Fibroblast of skin of right biceps (primary cell): ENCODE measurements around the gene TMEM273.

Source experiments
- DNase-seq: peaks from one replicate; pipeline ENCODE4 v3.0.0-alpha.2; 2013

Gene TMEM273

DNA sequence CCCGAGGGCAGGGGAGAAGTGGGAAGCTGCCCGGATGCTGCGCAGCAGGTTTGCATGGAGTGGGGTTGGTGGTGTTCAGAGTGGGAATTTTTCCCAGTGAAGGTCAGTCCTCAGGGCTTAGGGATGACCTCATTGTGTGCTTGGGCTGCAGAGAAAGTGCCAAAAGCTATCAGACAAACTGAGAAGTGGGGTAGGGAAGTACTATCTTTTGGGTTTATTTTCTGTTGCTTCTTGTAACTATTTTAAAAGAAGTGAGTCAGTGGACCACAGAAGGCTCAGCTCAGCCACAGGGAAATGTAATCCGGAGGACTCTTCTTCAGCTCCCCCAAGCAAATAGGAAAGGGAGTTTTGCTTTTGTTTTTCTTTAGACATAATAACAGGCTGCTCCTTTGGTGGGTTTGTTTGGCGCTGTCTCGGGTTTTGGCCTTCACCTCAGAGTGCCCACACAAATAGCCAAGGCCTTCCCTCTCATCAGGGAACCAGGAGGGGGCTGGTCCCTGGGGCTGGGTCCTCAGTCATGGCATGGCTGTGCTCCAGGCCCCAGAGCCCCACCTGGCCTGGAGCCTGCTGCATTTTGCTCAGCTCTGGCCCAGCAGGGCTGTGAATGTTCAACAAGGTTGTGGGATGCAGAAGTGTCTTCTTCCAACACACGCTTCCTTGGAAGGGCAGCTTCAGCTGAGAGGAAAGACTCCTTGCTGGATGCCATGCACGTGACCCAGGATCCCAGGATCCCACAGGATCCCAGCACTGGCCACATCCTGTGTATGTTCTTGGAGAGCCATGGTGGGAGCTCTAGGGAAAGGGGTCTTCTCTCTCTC lies 49.0 kb downstream of the TMEM273 start:
- peak; percentile 91 for DNase-seq

GRCh38 chr10:49138361-49138891 lies 49.8 kb downstream of the TMEM273 start:
- DNase-seq: peak; percentile 95

DNA sequence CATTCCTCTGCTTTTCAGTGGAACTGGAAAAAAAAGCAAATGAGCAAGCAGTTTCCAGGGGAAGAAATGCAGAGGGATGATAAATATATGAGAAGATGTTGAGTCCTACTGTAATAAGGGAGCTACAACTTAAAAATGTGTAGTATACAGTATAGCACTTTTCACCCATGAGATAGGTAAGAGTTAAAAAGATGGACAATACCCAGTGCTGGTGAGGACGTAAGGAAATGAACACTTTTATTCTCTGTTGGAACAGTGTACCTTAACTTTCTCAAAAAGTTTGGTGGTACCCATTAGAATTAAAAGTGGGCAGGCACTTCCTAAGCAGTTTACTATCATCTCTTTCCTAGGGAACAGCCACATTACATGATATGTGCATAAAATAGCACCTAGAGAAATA lies 51.7 kb downstream of the TMEM273 start:
- DNase-seq: no peak

DNA sequence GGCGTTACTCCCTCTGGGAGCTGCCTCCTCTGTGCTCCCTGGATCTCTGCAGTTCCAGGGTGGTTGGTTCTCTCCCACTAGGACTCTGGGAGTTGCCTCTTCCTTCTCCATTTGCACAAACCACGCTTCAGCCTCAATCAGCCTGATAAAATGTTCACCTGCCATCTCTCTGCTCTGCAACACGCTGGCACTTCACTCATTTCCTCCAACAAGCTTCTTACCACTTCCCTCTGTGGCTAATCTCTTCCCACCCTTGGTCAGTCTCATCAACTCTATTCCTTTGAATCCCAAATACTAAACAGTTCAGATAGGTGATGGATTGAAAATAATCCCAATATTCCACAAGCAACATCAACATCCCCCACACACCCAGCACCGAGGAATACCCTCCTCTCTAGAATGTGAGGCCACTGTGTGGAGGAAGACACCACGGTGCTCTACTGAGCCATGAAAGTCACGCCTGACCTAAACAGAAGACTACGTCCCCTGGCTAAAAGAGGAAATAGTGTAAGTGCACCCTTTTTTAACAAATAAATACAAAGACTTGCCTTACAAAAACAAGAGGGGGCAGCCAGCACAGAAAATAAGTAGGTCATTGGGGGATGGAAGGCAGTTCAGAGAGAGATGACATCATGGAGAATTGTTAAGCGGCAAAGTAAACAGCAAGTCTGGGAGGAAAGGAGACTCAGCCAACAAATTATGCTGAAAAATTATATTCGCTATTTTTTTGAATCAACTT lies 52.4 kb downstream of the TMEM273 start:
- peak; percentile 61 for DNase-seq

GRCh38 chr10:49134327-49134726 lies 53.9 kb downstream of the TMEM273 start:
- DNase-seq: no peak

- no peak for DNase-seq
Measured at GRCh38 chr10:49133706-49134248, 54.4 kb downstream of the TMEM273 start, which contains the start of gene FAM170B. Gene FAM170B (minus strand): TSS chr10:49134021. CDS start chr10:49133918, 103 bp downstream.

DNA sequence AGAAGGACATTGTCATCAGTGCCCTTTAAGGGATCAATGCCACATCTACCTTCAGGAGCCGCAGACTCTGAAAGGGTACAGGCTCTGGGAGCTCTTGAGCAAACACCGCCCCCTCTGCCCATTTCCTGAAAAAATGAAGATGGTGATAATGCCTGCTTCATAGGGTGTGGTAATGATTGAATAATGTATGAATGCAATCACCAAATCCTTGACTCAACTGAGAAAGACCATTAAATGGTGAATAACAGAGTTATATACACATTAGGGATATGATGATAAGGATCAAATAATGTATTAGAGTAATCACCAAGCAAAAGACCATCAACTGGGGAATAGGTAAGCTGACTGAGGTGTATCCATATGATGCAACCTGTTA lies 55.8 kb downstream of the TMEM273 start:
- no peak for DNase-seq

DNA sequence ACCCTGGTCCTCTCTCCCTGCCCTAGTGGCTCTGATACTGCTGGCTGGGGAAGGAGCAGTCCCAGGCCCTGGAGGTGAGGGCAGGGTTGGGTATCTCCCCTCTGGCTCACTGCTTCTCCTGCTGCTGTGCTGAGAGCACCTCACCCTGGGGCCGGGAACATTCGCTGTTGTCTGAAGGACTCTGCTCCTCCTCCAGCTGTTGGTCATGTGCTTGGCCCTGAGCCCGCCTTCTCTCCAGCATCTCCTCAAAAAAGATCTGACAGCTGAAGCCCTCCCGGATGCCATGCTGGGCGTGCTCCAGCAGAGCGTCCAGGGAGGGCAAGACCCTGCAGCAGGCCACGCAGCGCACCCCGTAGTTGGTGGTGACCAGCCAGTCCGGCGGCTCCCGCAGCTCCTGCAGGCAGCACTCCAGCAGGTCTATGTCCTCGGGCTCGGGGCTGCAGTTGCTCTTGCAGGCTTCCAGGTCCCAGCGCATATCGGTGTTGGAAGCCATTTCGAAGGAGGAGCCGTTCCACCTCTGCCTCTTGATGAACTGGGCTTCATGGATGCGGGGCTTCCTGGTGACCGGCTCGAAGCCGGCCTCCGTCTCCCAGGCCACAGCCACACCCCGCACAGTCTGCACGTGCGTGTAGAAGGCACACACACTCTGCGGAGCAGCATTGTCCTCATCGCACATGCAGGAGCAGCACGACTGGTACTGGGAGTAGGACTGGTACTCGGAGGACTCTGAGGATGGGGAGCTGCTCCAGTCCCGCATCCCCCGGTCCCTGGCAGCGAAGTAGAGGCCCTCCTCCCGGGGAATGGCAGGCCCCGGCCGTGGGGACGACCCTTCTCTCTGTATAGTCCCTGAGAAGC lies 56.5 kb downstream of the TMEM273 start:
- DNase-seq: no peak

GRCh38 chr10:49129376-49129775 lies 58.8 kb downstream of the TMEM273 start:
- DNase-seq: no peak

DNA sequence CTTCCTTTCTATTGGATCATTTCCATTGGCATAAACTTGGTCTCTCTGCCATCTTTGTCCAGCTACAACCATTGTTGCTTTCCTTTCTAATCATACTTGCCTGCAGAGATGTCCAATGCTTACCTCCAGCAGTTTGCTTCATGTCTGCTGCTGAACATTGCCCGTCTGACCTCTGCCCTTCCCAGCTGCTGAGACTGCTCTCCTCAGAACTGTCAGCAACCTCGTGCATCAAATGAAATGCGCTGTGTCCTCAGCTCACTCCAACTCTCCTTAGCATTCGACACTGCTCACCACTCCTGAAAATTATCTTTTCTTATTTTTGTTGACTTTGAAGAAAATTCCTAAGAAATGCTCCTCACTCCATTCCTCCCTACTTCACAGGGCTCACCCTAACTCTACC lies 59.3 kb downstream of the TMEM273 start:
- no peak for DNase-seq

GRCh38 chr10:49123981-49124950 lies 63.9 kb downstream of the TMEM273 start:
- DNase-seq: no peak

- DNase-seq: no peak
Measured at GRCh38 chr10:49120911-49121310, 67.3 kb downstream of the TMEM273 start.

GRCh38 chr10:49119746-49120145 lies 68.4 kb downstream of the TMEM273 start:
- peak; percentile 68 for DNase-seq

GRCh38 chr10:49118430-49119074 lies 69.6 kb downstream of the TMEM273 start:
- no peak for DNase-seq

GRCh38 chr10:49117376-49118070 lies 70.7 kb downstream of the TMEM273 start:
- no peak for DNase-seq

DNA sequence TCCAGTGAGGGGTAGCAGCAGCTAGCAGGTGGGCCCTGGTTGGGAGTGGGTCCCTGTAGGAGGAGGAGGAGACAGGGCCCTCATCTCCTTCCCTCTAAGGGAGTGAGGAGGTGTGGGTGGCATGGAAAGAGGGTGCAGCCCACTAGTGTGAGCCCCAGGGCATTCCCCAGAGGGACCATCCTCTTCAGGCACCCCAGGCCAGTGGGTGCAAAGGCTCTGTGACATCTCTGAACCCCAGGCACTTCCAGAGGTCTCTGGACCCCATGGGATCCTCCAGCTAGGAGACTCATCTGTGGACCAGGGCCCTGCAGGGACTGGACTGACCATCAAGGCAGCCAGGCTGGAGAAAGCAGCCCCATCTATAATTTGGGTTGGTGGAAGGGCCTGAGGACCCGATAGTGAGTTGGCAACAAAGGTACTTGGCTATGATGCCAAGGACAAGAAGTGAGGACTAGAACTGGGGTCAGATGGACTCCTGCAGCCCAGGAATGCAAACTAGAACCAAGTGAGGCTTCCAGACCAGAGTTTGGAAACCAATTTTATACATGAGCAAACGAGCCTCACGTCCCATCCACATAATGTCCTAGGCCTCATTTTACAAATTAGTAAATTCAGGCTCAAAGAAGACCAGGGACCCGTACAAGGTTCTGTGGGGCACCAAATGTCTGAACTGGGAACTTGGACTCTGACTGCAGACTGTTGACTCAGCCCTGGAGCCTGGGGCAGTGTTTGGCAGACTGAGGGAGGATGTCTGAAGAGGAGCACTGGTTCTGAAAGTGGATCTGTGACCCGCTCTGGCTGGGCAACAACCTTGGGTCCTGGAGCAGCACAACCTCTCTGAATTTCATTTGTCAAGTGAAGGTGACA lies 71.4 kb downstream of the TMEM273 start:
- DNase-seq: no peak

GRCh38 chr10:49115796-49116508 lies 72.2 kb downstream of the TMEM273 start:
- no peak for DNase-seq

GRCh38 chr10:49115015-49115795 lies 73.0 kb downstream of the TMEM273 start, which contains the start of gene VSTM4:
Gene VSTM4 (minus strand): TSS chr10:49115522. CDS start chr10:49115485, 37 bp downstream.
- peak; percentile 62 for DNase-seq
